Measurements from ENCODE around the gene KIAA2012.

KIAA2012 gene

DNA sequence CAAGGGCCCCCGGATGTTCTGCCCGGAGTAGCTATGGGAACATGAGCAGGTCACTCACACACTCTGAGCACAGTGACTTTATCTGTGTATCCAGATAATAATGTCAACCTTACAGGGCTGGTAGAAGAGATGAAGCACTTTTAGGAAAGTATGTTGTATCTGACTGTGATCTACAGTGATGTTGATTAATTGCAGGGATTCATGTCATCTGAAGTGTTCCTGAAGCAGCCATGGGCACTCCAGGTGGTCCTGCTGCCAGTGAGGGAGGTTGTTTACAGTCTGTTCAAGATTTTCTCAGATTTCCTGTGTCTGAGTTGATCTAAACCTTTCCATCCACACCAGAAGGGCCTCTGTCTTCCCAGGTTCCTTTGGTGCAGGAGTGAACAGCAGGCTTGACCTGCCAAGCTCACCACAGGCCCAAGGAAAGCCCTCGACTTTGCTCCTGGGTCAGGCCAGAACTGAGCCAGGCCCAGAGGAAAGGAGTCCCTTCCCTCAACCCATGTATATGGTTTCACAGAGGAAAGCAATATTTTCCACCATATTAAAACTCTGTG lies 28.0 kb downstream of the KIAA2012 start:
- peaks cover 2% of the 10 kb centered on the region for H3K4me1 ChIP-seq (ENCODE audit: insufficient read depth, low read length)
- H2AFZ ChIP-seq (ENCODE audit: low read depth, low read length), result no peak overlapping the region
- H3K4me3 ChIP-seq (ENCODE audit: low read length), result no peak overlapping the region
- no peaks in the 10 kb centered on the region for H3K36me3 ChIP-seq (ENCODE audit: insufficient read depth, low read length)
- no peaks in the 10 kb centered on the region for H3K27me3 ChIP-seq (ENCODE audit: insufficient read depth, low read length)
- H3K9me3 ChIP-seq (ENCODE audit: low read length), result no peaks in the 10 kb centered on the region

DNA sequence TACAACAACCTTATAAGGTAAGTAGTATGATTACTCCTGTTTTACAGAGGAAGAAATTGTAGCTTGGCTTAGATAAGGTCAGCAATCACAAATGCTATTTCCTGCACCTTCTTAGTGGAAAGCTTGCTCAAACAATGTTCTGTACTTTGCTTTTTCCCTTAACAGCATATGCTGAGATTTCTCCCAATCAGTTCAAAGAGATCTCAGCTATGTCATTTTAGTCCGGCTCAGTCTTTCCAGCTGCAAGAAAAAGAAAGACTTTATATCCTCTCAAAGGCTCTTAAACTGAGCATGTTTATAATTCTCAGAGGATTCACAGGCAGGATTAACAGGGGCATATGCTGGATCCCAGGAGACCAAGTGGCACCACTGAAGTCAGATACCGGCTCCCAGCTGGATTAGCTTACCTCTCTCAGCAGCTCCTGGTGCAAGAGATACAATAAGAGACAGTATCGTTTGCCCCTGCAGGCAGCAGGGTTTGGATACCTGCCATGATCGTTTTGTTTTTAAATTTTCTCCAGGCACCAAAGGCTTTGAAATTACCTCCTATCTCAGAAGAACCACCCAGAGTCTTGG lies 29.5 kb downstream of the KIAA2012 start:
- H3K9me3 ChIP-seq (ENCODE audit: low read length), result no peaks in the 10 kb centered on the region
- H2AFZ ChIP-seq (ENCODE audit: low read depth, low read length), result no peak overlapping the region
- H3K4me3 ChIP-seq (ENCODE audit: low read length), result no peak overlapping the region
- peaks cover 2% of the 10 kb centered on the region for H3K4me1 ChIP-seq (ENCODE audit: insufficient read depth, low read length)
- no peaks in the 10 kb centered on the region for H3K36me3 ChIP-seq (ENCODE audit: insufficient read depth, low read length)
- H3K27me3 ChIP-seq (ENCODE audit: insufficient read depth, low read length), result no peaks in the 10 kb centered on the region

DNA sequence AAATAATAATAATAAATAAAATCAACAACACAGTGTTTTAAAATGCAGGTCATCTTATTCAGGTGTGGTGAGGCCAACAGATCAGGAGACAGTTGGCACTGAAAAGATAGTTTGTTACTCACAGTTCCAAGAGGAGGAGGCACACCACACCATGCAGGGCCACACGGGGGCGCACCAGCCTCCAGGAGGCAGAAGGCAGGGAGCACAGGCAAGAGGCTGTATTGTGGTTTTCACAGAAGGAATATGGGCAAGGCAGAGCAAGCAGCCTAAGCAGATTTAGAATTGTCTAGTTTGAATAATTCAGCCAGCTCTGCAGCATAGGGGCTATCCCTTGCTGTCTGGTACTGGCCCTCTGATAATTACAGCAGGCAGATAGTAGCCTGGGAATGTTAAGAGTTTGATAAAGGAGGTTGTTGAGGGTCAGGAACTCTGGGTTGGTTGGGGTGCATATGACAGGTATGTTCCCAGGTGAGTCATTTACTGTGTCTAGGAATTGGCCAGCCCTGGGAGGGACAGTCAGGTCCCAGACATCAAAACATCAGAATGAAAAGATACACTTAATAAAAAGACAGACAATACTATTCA lies 31.3 kb downstream of the KIAA2012 start:
- Histone ChIP-seq H3K9me3 (ENCODE audit: low read length) (no peaks in the 10 kb centered on the region), H2AFZ (ENCODE audit: low read depth, low read length) (no peak overlapping the region), H3K27me3 (ENCODE audit: insufficient read depth, low read length) (no peaks in the 10 kb centered on the region), H3K36me3 (ENCODE audit: insufficient read depth, low read length) (no peaks in the 10 kb centered on the region), H3K4me3 (ENCODE audit: low read length) (no peak overlapping the region), H3K4me1 (ENCODE audit: insufficient read depth, low read length) (no peaks in the 10 kb centered on the region)

DNA sequence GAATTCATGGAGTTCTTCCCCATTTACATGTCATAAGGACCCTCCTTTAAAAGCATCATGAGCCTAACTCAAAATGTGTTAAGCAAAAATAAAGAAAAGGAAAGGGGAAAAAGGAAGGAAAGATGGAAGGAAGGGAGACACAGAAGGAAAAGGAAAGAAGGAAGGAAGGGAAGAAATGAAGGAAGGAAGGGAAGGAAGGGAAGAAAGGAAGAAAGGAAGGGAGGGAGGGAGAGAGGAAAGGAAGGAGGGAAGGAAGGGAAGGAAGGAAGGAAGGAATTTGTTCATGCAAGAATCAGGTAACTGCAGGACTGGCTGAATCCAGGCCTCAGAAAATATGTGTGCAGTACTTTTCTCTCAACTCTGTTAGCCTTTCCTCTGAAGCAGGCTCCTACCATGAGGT lies 32.0 kb downstream of the KIAA2012 start:
- Histone ChIP-seq H3K4me3 (ENCODE audit: low read length) (no peak overlapping the region), H3K9me3 (ENCODE audit: low read length) (no peaks in the 10 kb centered on the region), H2AFZ (ENCODE audit: low read depth, low read length) (no peak overlapping the region), H3K36me3 (ENCODE audit: insufficient read depth, low read length) (no peaks in the 10 kb centered on the region), H3K27me3 (ENCODE audit: insufficient read depth, low read length) (no peaks in the 10 kb centered on the region), H3K4me1 (ENCODE audit: insufficient read depth, low read length) (peaks cover 3% of the 10 kb centered on the region)

DNA sequence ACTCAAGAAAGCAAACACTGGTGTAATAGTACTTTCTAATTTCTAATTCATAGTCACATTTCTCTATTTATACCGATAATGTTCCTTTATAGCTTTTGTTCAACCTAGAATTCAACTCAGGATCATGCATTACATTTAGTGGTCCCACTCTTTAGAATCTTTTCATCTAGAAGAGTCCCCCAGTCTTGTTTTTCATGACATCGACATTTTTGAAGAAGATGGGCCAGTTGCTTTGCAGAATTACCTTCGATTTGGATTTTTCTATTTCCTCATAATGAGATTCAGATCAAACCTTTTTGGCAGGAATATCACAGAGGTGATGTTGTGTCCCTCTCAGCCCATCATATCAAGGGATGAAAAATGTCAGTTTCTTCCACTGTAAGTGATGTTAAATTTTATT lies 35.3 kb downstream of the KIAA2012 start:
- Histone ChIP-seq H3K36me3 (ENCODE audit: insufficient read depth, low read length) (no peaks in the 10 kb centered on the region), H3K4me3 (ENCODE audit: low read length) (no peak overlapping the region), H3K27me3 (ENCODE audit: insufficient read depth, low read length) (no peaks in the 10 kb centered on the region), H3K9me3 (ENCODE audit: low read length) (peaks cover 2% of the 10 kb centered on the region), H3K4me1 (ENCODE audit: insufficient read depth, low read length) (peaks cover 14% of the 10 kb centered on the region), H2AFZ (ENCODE audit: low read depth, low read length) (no peak overlapping the region)

DNA sequence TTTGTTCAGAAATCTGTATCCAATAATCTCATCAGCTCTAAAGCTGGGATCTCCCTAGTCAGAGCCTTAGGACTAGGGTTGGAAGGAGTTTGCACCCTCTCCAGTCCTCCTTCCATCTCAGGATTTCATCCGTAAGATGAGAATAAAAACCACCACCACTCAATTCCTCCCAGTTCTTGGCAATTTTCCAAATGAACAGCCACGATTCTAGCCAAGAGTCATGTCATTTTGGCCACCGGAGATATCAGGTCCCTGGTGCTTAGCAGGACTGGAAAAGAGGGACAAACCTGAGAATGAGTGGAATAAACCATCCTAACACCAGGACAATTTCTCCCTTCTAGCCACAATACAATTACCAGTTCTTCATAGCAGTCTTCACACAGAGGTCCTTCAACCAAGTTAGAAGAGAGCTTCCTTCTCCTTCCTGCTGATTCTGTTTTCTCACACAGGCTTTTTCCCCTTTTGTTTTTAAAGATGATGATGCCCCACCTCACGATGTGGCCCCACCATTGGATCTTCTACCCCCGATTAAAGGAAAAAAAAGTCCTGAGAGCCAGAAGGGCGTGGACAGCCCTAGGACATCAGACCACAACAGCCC lies 36.2 kb downstream of the KIAA2012 start:
- no peaks in the 10 kb centered on the region for H3K36me3 ChIP-seq (ENCODE audit: insufficient read depth, low read length)
- H3K4me1 ChIP-seq (ENCODE audit: insufficient read depth, low read length), result peaks cover 14% of the 10 kb centered on the region
- no peak overlapping the region for H3K4me3 ChIP-seq (ENCODE audit: low read length)
- H2AFZ ChIP-seq (ENCODE audit: low read depth, low read length), result no peak overlapping the region
- no peaks in the 10 kb centered on the region for H3K27me3 ChIP-seq (ENCODE audit: insufficient read depth, low read length)
- H3K9me3 ChIP-seq (ENCODE audit: low read length), result peaks cover 2% of the 10 kb centered on the region

DNA sequence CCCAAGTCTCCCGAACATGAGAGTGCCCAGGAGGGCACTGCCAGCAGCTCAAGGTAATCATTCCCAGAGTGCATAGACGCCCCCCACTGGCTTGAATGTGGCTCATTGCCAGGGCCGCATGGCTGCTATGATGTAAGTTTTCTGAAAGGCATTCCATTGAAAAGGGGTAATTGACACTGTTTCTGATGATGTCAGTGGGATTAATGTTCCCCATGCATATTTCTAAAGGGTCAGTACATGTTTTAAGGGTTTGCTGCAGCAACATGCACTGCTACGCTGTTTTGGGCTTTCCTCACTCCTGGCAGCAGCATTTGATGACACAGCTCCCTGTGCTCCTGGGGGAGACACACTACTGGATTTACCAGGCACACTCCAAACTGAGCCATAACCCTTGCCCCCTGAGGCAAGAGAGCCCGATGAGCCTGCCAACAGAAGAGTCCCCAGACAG lies 36.7 kb downstream of the KIAA2012 start:
- Histone ChIP-seq H3K4me1 (ENCODE audit: insufficient read depth, low read length) (peaks cover 14% of the 10 kb centered on the region), H3K27me3 (ENCODE audit: insufficient read depth, low read length) (no peaks in the 10 kb centered on the region), H3K9me3 (ENCODE audit: low read length) (peaks cover 2% of the 10 kb centered on the region), H2AFZ (ENCODE audit: low read depth, low read length) (no peak overlapping the region), H3K4me3 (ENCODE audit: low read length) (no peak overlapping the region), H3K36me3 (ENCODE audit: insufficient read depth, low read length) (no peaks in the 10 kb centered on the region)

DNA sequence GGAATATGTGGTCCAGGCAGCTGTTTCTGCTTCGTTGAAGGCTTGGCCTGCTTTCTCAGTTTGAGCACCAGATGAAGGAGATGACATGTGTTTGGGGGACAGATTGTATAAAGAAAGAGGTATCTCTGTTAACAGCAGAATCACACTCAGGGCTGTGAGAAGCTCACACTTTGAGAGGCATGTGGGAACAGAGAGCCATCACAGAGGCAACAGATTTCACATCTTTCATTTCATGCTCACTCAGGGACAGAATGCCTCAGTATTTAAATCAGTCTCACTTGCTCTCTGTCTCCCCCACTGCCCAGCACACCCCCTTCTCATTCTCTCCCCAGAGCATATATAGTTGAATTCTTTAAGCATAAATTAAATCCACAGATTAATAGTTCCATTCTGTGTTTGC lies 37.4 kb downstream of the KIAA2012 start:
- H3K9me3 ChIP-seq (ENCODE audit: low read length), result peaks cover 2% of the 10 kb centered on the region
- peaks cover 14% of the 10 kb centered on the region for H3K4me1 ChIP-seq (ENCODE audit: insufficient read depth, low read length)
- H2AFZ ChIP-seq (ENCODE audit: low read depth, low read length), result no peak overlapping the region
- no peaks in the 10 kb centered on the region for H3K36me3 ChIP-seq (ENCODE audit: insufficient read depth, low read length)
- no peak overlapping the region for H3K4me3 ChIP-seq (ENCODE audit: low read length)
- no peaks in the 10 kb centered on the region for H3K27me3 ChIP-seq (ENCODE audit: insufficient read depth, low read length)

DNA sequence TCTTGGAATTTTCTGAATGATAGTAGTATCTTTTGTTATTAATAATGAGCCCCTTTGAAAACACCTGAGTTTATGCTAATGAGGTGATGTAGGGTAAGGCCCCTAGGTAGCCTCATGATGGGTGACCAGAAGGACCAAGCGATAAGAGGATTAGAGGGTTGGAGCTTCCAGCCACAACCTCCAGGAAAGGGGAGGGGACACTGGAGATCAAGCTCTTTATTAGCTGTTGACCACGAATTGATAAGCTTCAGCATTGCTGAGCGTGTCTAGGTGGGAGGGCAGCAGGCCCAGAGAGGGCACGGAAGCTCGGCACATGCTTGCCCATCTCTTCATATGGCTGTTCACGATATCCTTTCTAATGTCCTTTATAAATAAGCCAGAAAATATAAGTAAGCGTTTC lies 39.0 kb downstream of the KIAA2012 start:
- Histone ChIP-seq H3K4me1 (ENCODE audit: insufficient read depth, low read length) (peaks cover 16% of the 10 kb centered on the region), H3K36me3 (ENCODE audit: insufficient read depth, low read length) (no peaks in the 10 kb centered on the region), H2AFZ (ENCODE audit: low read depth, low read length) (no peak overlapping the region), H3K4me3 (ENCODE audit: low read length) (no peak overlapping the region), H3K9me3 (ENCODE audit: low read length) (peaks cover 5% of the 10 kb centered on the region), H3K27me3 (ENCODE audit: insufficient read depth, low read length) (no peaks in the 10 kb centered on the region)

DNA sequence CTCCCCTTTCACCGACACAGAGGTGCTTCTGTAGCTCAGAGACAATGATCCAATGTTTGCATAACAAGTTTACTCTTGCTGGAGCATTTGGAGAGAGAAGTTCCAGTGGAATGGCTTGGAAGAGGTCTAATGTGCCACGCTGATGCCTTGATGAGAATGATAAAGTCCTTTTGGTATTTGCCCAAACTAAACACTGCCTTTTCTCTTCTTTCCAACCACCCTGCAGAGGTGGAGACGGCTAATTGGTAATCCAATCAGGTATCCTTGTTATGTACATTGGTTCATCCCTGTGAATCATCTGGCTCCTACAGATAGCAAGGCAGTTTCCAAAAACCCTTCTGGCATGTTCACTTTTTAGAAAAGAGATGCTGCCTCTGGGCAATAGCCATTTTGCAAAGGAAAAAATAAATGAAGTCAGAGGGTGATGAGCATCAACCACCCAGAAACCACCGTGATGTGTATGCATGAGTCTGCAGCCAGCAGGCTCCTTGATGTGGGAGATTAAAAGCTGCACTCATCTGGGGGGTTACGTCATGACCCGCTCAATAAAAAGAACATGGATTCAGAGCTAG lies 40.6 kb downstream of the KIAA2012 start:
- Histone ChIP-seq H3K4me1 (ENCODE audit: insufficient read depth, low read length) (peaks cover 16% of the 10 kb centered on the region), H2AFZ (ENCODE audit: low read depth, low read length) (no peak overlapping the region), H3K27me3 (ENCODE audit: insufficient read depth, low read length) (no peaks in the 10 kb centered on the region), H3K36me3 (ENCODE audit: insufficient read depth, low read length) (no peaks in the 10 kb centered on the region), H3K9me3 (ENCODE audit: low read length) (peaks cover 7% of the 10 kb centered on the region), H3K4me3 (ENCODE audit: low read length) (no peak overlapping the region)

DNA sequence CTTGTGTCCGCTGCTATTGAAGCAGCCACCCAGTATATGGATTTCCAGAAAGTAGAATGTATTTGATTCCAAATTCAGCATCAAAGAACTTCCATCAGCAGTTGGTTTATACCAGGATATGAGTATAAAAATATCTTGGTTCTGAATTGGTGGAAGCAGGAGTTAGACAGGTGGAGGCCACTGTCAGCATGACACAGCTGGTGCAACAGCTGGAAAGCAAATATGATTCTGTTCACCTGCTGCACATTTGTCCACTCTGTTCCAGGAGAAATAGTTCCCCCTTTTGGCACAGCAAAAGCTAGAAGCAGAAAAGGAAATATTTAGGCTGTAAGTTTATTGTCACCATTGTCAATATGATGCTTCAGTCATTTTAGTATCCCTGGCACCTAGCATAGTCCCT lies 41.2 kb downstream of the KIAA2012 start:
- Histone ChIP-seq H3K4me3 (ENCODE audit: low read length) (no peak overlapping the region), H3K4me1 (ENCODE audit: insufficient read depth, low read length) (peaks cover 16% of the 10 kb centered on the region), H3K36me3 (ENCODE audit: insufficient read depth, low read length) (no peaks in the 10 kb centered on the region), H3K27me3 (ENCODE audit: insufficient read depth, low read length) (no peaks in the 10 kb centered on the region), H3K9me3 (ENCODE audit: low read length) (peaks cover 7% of the 10 kb centered on the region), H2AFZ (ENCODE audit: low read depth, low read length) (no peak overlapping the region)

DNA sequence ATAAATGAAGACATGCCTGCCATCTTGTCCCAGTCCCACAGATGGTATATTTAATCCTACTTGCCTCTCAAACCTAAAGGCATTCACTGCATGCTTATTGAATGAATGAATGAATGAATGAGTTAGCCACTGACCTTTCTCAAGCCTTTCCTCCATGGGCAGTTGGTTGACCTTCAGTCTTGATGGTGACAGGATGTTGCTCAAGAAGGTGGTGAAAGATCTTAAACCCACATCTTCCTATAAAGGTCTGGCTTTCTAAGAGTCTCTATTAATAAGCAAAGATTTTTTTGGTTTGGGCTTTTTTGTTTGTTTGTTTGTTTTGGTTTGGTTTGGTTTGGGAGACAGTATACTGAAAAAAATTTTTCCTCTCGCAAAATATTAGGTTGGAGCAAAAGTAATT lies 41.7 kb downstream of the KIAA2012 start:
- no peaks in the 10 kb centered on the region for H3K36me3 ChIP-seq (ENCODE audit: insufficient read depth, low read length)
- H2AFZ ChIP-seq (ENCODE audit: low read depth, low read length), result no peak overlapping the region
- no peaks in the 10 kb centered on the region for H3K27me3 ChIP-seq (ENCODE audit: insufficient read depth, low read length)
- no peak overlapping the region for H3K4me3 ChIP-seq (ENCODE audit: low read length)
- H3K9me3 ChIP-seq (ENCODE audit: low read length), result peaks cover 7% of the 10 kb centered on the region
- H3K4me1 ChIP-seq (ENCODE audit: insufficient read depth, low read length), result peaks cover 15% of the 10 kb centered on the region

DNA sequence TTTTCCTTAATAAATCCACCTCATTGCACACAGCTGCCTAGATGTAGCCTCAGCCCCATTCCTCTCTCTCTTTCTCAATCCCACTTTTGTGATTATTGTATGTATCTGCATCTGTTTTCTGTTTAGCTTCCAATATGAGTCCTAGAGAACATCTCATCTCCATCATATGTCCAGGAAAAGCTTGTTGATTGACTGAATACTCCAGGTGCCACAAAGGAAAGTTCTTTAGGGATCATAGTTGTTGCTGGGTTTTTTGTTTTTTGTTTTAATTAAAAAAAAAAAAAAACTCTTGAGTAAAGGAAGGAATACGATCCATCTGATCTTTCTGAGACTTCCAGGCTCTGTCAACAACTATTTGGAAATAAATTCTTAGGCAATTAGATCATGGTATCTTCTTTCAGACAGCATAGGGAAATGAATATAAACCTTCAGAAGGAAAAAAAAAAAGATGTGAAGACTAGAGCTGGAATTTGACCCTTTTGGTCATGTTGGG lies 42.5 kb downstream of the KIAA2012 start:
- no peak overlapping the region for H3K4me3 ChIP-seq (ENCODE audit: low read length)
- H3K27me3 ChIP-seq (ENCODE audit: insufficient read depth, low read length), result no peaks in the 10 kb centered on the region
- H3K9me3 ChIP-seq (ENCODE audit: low read length), result peaks cover 9% of the 10 kb centered on the region
- peaks cover 8% of the 10 kb centered on the region for H3K4me1 ChIP-seq (ENCODE audit: insufficient read depth, low read length)
- H2AFZ ChIP-seq (ENCODE audit: low read depth, low read length), result no peak overlapping the region
- no peaks in the 10 kb centered on the region for H3K36me3 ChIP-seq (ENCODE audit: insufficient read depth, low read length)

Measured in neuron (in vitro differentiated cells).